Measurements from ENCODE around the gene RHCE.
"Not testable (repeated sequence)": the region's sequence is repeated elsewhere in the genome, so short reads cannot be mapped to it uniquely, and the experiment has no call there.

GRCh38 chr1:25382543-25382942 lies 38.1 kb downstream of the RHCE start:
- TF ChIP-seq POLR2A (IDR thresholded peaks at IDR 0.05; ENCODE audit: extremely low read depth, insufficient read length); CTCF (IDR thresholded peaks at IDR 0.05; ENCODE audit: low read depth, low read length); MYC (IDR thresholded peaks at IDR 0.05; ENCODE audit: low read depth, low read length); MAX (IDR thresholded peaks at IDR 0.05; ENCODE audit: low read depth, low read length): not testable (repeated sequence)

All from NB4 (cell line).